ENCODE measurements around the gene COMMD3.

COMMD3 gene

GRCh38 chr10:22323538-22324305 is 7.5 kb downstream of the COMMD3 start:
- no peak for DNase-seq (ENCODE audit: insufficient read length, low spot score)
- FAIRE-seq: peak; percentile 38
- TF ChIP-seq TAF1 (IDR thresholded peaks at IDR 0.05; ENCODE audit: low read depth, low read length) (no peak), POLR2A (IDR thresholded peaks at IDR 0.05; ENCODE audit: low read depth, low read length) (no peak), SPI1 (IDR thresholded peaks at IDR 0.05; ENCODE audit: low read depth, low read length) (no peak), POU2F2 (IDR thresholded peaks at IDR 0.05; ENCODE audit: low read depth, low read length) (no peak), POLR2AphosphoS5 (IDR thresholded peaks at IDR 0.05; ENCODE audit: low read depth, low read length) (no peak)

GRCh38 chr10:22324413-22324812 is 8.2 kb downstream of the COMMD3 start:
- DNase-seq (ENCODE audit: insufficient read length, low spot score) (no peak), FAIRE-seq (no peak)
- no peak for TF ChIP-seq POU2F2 (IDR thresholded peaks at IDR 0.05; ENCODE audit: low read depth, low read length)
- no peak for TF ChIP-seq SPI1 (IDR thresholded peaks at IDR 0.05; ENCODE audit: low read depth, low read length)
- no peak for TF ChIP-seq POLR2A (IDR thresholded peaks at IDR 0.05; ENCODE audit: low read depth, low read length)
- no peak for TF ChIP-seq POLR2AphosphoS5 (IDR thresholded peaks at IDR 0.05; ENCODE audit: low read depth, low read length)

GRCh38 chr10:22324893-22325271 is 8.7 kb downstream of the COMMD3 start:
- FAIRE-seq (no peak), DNase-seq (ENCODE audit: insufficient read length, low spot score) (no peak)
- TF ChIP-seq PAX5 (IDR thresholded peaks at IDR 0.05; ENCODE audit: insufficient read depth, low read length, severe bottlenecking) (no peak), TAF1 (IDR thresholded peaks at IDR 0.05; ENCODE audit: low read depth, low read length) (no peak), POU2F2 (IDR thresholded peaks at IDR 0.05; ENCODE audit: low read depth, low read length) (no peak), POLR2AphosphoS5 (IDR thresholded peaks at IDR 0.05; ENCODE audit: low read depth, low read length) (no peak), SPI1 (IDR thresholded peaks at IDR 0.05; ENCODE audit: low read depth, low read length) (no peak), POLR2A (IDR thresholded peaks at IDR 0.05; ENCODE audit: low read depth, low read length) (no peak)

- no peak for TF ChIP-seq POLR2AphosphoS5 (IDR thresholded peaks at IDR 0.05; ENCODE audit: low read depth, low read length)
- no peak for TF ChIP-seq PAX5 (IDR thresholded peaks at IDR 0.05; ENCODE audit: insufficient read depth, low read length, severe bottlenecking)
- no peak for TF ChIP-seq TAF1 (IDR thresholded peaks at IDR 0.05; ENCODE audit: low read depth, low read length)
- no peak for TF ChIP-seq POU2F2 (IDR thresholded peaks at IDR 0.05; ENCODE audit: low read depth, low read length)
- no peak for TF ChIP-seq POLR2A (IDR thresholded peaks at IDR 0.05; ENCODE audit: low read depth, low read length)
- TF ChIP-seq SPI1 (IDR thresholded peaks at IDR 0.05; ENCODE audit: low read depth, low read length): no peak
- DNase-seq (ENCODE audit: insufficient read length, low spot score) (peak; percentile 70), FAIRE-seq (peak; percentile 31)
Measured at GRCh38 chr10:22325272-22326144, 9.3 kb downstream of the COMMD3 start.

- no peak for TF ChIP-seq PAX5 (IDR thresholded peaks at IDR 0.05; ENCODE audit: insufficient read depth, low read length, severe bottlenecking)
- no peak for TF ChIP-seq POLR2A (IDR thresholded peaks at IDR 0.05; ENCODE audit: low read depth, low read length)
- TF ChIP-seq POLR2AphosphoS5 (IDR thresholded peaks at IDR 0.05; ENCODE audit: low read depth, low read length): no peak
- TF ChIP-seq POU2F2 (IDR thresholded peaks at IDR 0.05; ENCODE audit: low read depth, low read length): no peak
- TF ChIP-seq SPI1 (IDR thresholded peaks at IDR 0.05; ENCODE audit: low read depth, low read length): no peak
- TF ChIP-seq TAF1 (IDR thresholded peaks at IDR 0.05; ENCODE audit: low read depth, low read length): no peak
Measured at GRCh38 chr10:22326145-22326702, 10.0 kb downstream of the COMMD3 start.

GRCh38 chr10:22329150-22329549 is 13.0 kb downstream of the COMMD3 start:
- FAIRE-seq: no peak
- no peak for DNase-seq (ENCODE audit: insufficient read length, low spot score)
- TF ChIP-seq PAX5 (IDR thresholded peaks at IDR 0.05; ENCODE audit: insufficient read depth, low read length, severe bottlenecking) (no peak), POLR2AphosphoS5 (IDR thresholded peaks at IDR 0.05; ENCODE audit: low read depth, low read length) (no peak), SPI1 (IDR thresholded peaks at IDR 0.05; ENCODE audit: low read depth, low read length) (no peak), TAF1 (IDR thresholded peaks at IDR 0.05; ENCODE audit: low read depth, low read length) (no peak), POLR2A (IDR thresholded peaks at IDR 0.05; ENCODE audit: low read depth, low read length) (no peak), POU2F2 (IDR thresholded peaks at IDR 0.05; ENCODE audit: low read depth, low read length) (no peak)

More at GRCh38 chr10:22326145-22326702, 10.0 kb downstream of the COMMD3 start:
- DNase-seq (ENCODE audit: insufficient read length, low spot score): no peak
- FAIRE-seq: peak; percentile 73

- TF ChIP-seq POU2F2 (IDR thresholded peaks at IDR 0.05; ENCODE audit: low read depth, low read length) (no peak), PAX5 (IDR thresholded peaks at IDR 0.05; ENCODE audit: insufficient read depth, low read length, severe bottlenecking) (no peak), POLR2A (IDR thresholded peaks at IDR 0.05; ENCODE audit: low read depth, low read length) (no peak), POLR2AphosphoS5 (IDR thresholded peaks at IDR 0.05; ENCODE audit: low read depth, low read length) (no peak), TAF1 (IDR thresholded peaks at IDR 0.05; ENCODE audit: low read depth, low read length) (no peak), SPI1 (IDR thresholded peaks at IDR 0.05; ENCODE audit: low read depth, low read length) (no peak)
- FAIRE-seq (no peak), DNase-seq (ENCODE audit: insufficient read length, low spot score) (no peak)
Measured at GRCh38 chr10:22332116-22332692, 16.0 kb downstream of the COMMD3 start.

GRCh38 chr10:22333167-22333974 is 17.2 kb downstream of the COMMD3 start:
- peak; percentile 72 for FAIRE-seq
- DNase-seq (ENCODE audit: insufficient read length, low spot score): no peak
- TF ChIP-seq SPI1 (IDR thresholded peaks at IDR 0.05; ENCODE audit: low read depth, low read length): no peak

Data from GM12891 (cell line).